Measurements from ENCODE around the gene LAD1.

LAD1 gene

DNA sequence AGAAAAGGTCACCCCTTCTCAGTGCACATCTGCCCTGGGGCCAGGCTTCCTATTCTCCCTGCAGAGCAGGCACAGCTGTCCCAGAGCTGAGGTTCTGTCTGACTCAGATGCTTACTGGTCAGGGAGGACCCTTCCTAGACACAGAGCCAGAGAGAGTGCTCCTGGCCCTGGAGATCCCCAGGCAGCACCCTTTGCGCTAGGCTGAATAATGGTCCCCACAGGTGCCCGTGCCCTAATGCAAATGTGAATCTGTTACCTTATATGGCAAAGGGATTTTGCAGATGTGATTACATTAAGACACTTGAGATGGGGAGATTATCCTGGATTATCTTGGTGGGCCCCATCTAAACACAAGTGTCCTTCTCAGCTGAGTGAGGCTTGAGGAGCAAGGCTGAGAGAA, 25.0 kb upstream of the LAD1 start:
- no peaks in the 10 kb centered on the region for H3K9me3 Mint-ChIP-seq
- no peaks in the 10 kb centered on the region for H3K36me3 Mint-ChIP-seq (ENCODE audit: low read depth)
- peaks cover 4% of the 10 kb centered on the region for H3K4me1 Mint-ChIP-seq (ENCODE audit: low read depth)
- H3K4me3 Mint-ChIP-seq, result no peak overlapping the region
- H3K27me3 Mint-ChIP-seq, result peaks cover 2% of the 10 kb centered on the region
- DNase-seq, result no peak
- no peak overlapping the region for H3K27ac Mint-ChIP-seq

GRCh38 chr1:201423655-201424054, 24.5 kb upstream of the LAD1 start:
- no peak overlapping the region for H3K27ac Mint-ChIP-seq
- peaks cover 4% of the 10 kb centered on the region for H3K4me1 Mint-ChIP-seq (ENCODE audit: low read depth)
- no peak overlapping the region for H3K4me3 Mint-ChIP-seq
- H3K9me3 Mint-ChIP-seq, result no peaks in the 10 kb centered on the region
- DNase-seq, result no peak
- H3K27me3 Mint-ChIP-seq, result peaks cover 3% of the 10 kb centered on the region
- H3K36me3 Mint-ChIP-seq (ENCODE audit: low read depth), result no peaks in the 10 kb centered on the region

- no peak for DNase-seq
- Mint-ChIP-seq H3K27me3 (peaks cover 5% of the 10 kb centered on the region), H3K27ac (no peak overlapping the region), H3K9me3 (no peaks in the 10 kb centered on the region), H3K36me3 (ENCODE audit: low read depth) (no peaks in the 10 kb centered on the region), H3K4me3 (no peak overlapping the region), H3K4me1 (ENCODE audit: low read depth) (peaks cover 4% of the 10 kb centered on the region)
Observed at GRCh38 chr1:201422436-201423030, 23.4 kb upstream of the LAD1 start.

DNA sequence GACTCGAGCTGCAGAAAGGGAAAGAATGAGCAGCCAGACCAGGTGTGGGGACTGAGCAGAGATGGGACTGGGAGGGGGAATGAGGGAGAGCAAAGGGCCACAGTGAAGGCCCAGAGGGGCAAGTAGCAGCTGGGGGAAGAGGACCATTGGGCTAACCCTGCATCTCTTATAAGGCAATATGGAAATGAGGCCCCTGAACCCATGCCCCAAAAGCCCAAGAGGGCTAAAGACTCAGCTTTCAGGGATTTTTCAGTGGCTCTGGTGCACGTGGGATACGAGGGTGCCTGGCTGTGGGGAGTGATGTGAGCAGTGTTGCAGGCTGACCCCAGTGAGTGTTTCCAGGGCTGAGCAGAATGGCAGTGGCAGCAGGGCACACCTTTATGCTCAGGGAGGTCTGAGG, 22.9 kb upstream of the LAD1 start:
- H3K4me3 Mint-ChIP-seq, result no peak overlapping the region
- no peak for DNase-seq
- peaks cover 4% of the 10 kb centered on the region for H3K4me1 Mint-ChIP-seq (ENCODE audit: low read depth)
- peaks cover 5% of the 10 kb centered on the region for H3K27me3 Mint-ChIP-seq
- H3K27ac Mint-ChIP-seq, result no peak overlapping the region
- no peaks in the 10 kb centered on the region for H3K36me3 Mint-ChIP-seq (ENCODE audit: low read depth)
- H3K9me3 Mint-ChIP-seq, result no peaks in the 10 kb centered on the region

GRCh38 chr1:201421041-201421440, 21.9 kb upstream of the LAD1 start:
- Mint-ChIP-seq H3K27ac (no peak overlapping the region), H3K36me3 (ENCODE audit: low read depth) (no peaks in the 10 kb centered on the region), H3K9me3 (no peaks in the 10 kb centered on the region), H3K4me3 (no peak overlapping the region), H3K27me3 (peaks cover 5% of the 10 kb centered on the region), H3K4me1 (ENCODE audit: low read depth) (no peaks in the 10 kb centered on the region)
- DNase-seq, result no peak

GRCh38 chr1:201420608-201421002, 21.5 kb upstream of the LAD1 start:
- Mint-ChIP-seq H3K27me3 (peaks cover 5% of the 10 kb centered on the region), H3K4me3 (no peak overlapping the region), H3K9me3 (no peaks in the 10 kb centered on the region), H3K27ac (no peak overlapping the region), H3K36me3 (ENCODE audit: low read depth) (no peaks in the 10 kb centered on the region), H3K4me1 (ENCODE audit: low read depth) (no peaks in the 10 kb centered on the region)
- no peak for DNase-seq

DNA sequence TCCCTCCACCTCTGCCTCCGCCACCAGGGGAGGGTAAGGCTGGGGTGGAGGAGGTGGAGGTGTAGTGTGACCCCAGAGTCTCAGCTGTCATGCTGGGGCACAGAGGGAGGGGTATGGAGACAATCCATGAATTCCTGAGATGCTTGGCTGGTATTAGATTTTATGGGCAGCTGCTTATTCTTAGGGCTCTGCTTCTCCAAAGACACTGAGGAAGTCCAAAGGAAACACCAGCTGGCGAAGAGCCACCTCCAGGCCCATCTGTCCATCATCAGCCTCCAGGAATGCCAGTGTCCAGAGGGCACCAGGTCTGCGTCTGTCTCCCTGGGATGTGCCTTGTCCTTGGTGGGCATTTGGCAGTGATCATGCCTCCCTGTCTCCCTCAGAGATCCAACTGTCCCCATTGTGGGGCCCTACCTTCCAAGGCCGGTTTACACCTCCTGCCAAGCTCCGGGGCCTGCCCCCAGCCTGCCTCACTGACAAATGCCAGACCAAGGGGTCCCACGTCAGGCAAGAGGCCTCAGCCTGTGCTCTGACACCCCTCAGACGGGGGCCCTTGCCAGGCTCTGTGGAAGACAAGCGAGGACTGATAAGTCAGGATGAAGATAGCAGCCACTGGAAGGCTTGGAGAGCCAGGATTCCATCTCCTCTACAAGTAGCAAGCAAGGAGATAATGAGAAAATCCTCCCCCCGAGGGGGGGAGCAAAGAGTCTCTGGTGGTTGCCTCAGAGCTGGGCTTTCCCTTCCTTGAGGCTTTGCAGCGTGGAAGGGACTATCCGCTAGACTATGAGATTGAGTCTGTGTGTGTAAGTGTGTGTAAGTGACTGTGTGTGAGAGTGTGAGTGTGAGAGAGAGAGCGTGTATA, 20.9 kb upstream of the LAD1 start:
- H3K27me3 Mint-ChIP-seq, result peaks cover 8% of the 10 kb centered on the region
- H3K27ac Mint-ChIP-seq, result no peak overlapping the region
- no peak for DNase-seq
- H3K9me3 Mint-ChIP-seq, result no peaks in the 10 kb centered on the region
- no peaks in the 10 kb centered on the region for H3K36me3 Mint-ChIP-seq (ENCODE audit: low read depth)
- H3K4me1 Mint-ChIP-seq (ENCODE audit: low read depth), result no peaks in the 10 kb centered on the region
- H3K4me3 Mint-ChIP-seq, result no peak overlapping the region

GRCh38 chr1:201419256-201419655, 20.1 kb upstream of the LAD1 start:
- Mint-ChIP-seq H3K27me3 (peaks cover 10% of the 10 kb centered on the region), H3K9me3 (no peaks in the 10 kb centered on the region), H3K36me3 (ENCODE audit: low read depth) (no peaks in the 10 kb centered on the region), H3K4me1 (ENCODE audit: low read depth) (no peaks in the 10 kb centered on the region), H3K27ac (no peak overlapping the region), H3K4me3 (no peak overlapping the region)
- DNase-seq, result no peak

DNA sequence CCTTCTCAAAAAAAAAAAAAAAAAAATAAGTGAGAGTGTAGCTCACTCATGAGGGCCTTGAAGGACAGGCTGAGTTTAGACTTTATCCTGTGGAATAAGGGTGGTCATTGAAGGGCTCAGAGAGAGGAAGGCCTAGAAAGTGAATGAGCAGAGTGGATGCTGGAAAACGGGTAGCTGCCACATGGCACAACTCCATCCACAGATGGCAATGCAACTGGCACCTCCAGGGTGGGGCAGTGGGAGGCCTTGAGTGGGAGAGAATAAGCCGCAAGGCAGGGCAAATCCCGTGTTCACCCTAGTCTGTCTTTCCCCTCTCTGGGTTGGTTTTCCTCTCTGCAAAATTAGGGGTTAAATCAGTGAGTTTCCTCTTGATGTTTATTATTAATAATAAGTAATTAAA, 19.3 kb upstream of the LAD1 start:
- Mint-ChIP-seq H3K4me3 (no peak overlapping the region), H3K36me3 (ENCODE audit: low read depth) (no peaks in the 10 kb centered on the region), H3K9me3 (no peaks in the 10 kb centered on the region), H3K27ac (no peak overlapping the region), H3K27me3 (peaks cover 10% of the 10 kb centered on the region), H3K4me1 (ENCODE audit: low read depth) (no peaks in the 10 kb centered on the region)
- DNase-seq, result no peak

GRCh38 chr1:201414051-201414738, 15.1 kb upstream of the LAD1 start:
- H3K27ac Mint-ChIP-seq, result no peak overlapping the region
- no peaks in the 10 kb centered on the region for H3K4me1 Mint-ChIP-seq (ENCODE audit: low read depth)
- H3K36me3 Mint-ChIP-seq (ENCODE audit: low read depth), result no peaks in the 10 kb centered on the region
- no peak overlapping the region for H3K4me3 Mint-ChIP-seq
- DNase-seq, result no peak
- no peaks in the 10 kb centered on the region for H3K9me3 Mint-ChIP-seq
- H3K27me3 Mint-ChIP-seq, result peaks cover 9% of the 10 kb centered on the region

- H3K27me3 Mint-ChIP-seq, result peaks cover 8% of the 10 kb centered on the region
- no peaks in the 10 kb centered on the region for H3K36me3 Mint-ChIP-seq (ENCODE audit: low read depth)
- H3K27ac Mint-ChIP-seq, result no peak overlapping the region
- no peak overlapping the region for H3K4me3 Mint-ChIP-seq
- H3K9me3 Mint-ChIP-seq, result no peaks in the 10 kb centered on the region
- no peaks in the 10 kb centered on the region for H3K4me1 Mint-ChIP-seq (ENCODE audit: low read depth)
- no peak for DNase-seq
Observed at GRCh38 chr1:201411292-201411691, 12.2 kb upstream of the LAD1 start.

- H3K27me3 Mint-ChIP-seq, result peaks cover 3% of the 10 kb centered on the region
- no peak overlapping the region for H3K27ac Mint-ChIP-seq
- H3K4me3 Mint-ChIP-seq, result no peak overlapping the region
- no peaks in the 10 kb centered on the region for H3K9me3 Mint-ChIP-seq
- H3K36me3 Mint-ChIP-seq (ENCODE audit: low read depth), result no peaks in the 10 kb centered on the region
- DNase-seq, result no peak
- H3K4me1 Mint-ChIP-seq (ENCODE audit: low read depth), result no peaks in the 10 kb centered on the region
Observed at GRCh38 chr1:201409440-201409839, 10.3 kb upstream of the LAD1 start.

GRCh38 chr1:201408834-201409200, 9.7 kb upstream of the LAD1 start:
- Mint-ChIP-seq H3K36me3 (ENCODE audit: low read depth) (no peaks in the 10 kb centered on the region), H3K4me1 (ENCODE audit: low read depth) (no peaks in the 10 kb centered on the region), H3K9me3 (no peaks in the 10 kb centered on the region), H3K27ac (no peak overlapping the region), H3K4me3 (no peak overlapping the region), H3K27me3 (peaks cover 3% of the 10 kb centered on the region)
- no peak for DNase-seq

DNA sequence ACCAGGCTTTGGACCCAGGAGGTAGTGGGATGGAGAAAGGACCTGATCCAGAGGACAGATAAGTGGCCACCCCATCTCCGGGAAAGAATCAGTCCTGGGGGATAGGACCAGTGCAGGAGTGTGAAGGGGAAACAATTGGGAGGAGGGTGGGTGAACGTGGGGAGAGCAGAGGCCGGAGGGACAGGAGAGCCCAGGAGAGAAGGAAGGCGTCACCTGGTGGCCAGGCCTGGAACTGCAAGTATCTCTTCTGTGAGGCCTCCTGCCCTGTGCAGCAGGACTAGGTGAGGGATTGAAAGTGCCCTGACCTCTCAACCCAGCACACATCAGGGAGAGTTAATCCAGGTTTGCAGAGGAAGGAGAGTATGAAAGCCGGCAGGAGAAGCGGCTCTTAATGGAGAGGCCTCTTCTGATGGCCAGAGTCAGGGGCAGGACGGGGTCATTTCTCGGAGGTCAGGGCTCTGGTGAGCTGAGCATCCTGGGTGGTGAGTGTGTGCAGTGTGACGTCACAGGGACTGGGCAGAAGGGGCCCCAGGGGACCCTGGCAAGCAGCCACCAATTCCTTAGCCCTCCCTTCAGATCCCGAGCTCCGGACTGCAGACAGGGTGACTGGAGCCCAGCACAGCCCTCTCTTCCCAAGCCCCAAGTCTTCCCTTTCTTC, 9.2 kb upstream of the LAD1 start:
- Mint-ChIP-seq H3K36me3 (ENCODE audit: low read depth) (no peaks in the 10 kb centered on the region), H3K27ac (no peak overlapping the region)
- DNase-seq, result peak; percentile 82

More for the DNA sequence above, 9.2 kb upstream of the LAD1 start:
- Mint-ChIP-seq H3K27me3 (peaks cover 3% of the 10 kb centered on the region), H3K4me3 (no peak overlapping the region), H3K9me3 (no peaks in the 10 kb centered on the region), H3K4me1 (ENCODE audit: low read depth) (no peaks in the 10 kb centered on the region)
